Measurements from ENCODE around the gene MYH9. TPM values are rescaled to one million over a fixed set of nuclear protein-coding genes. Genes with fewer than 3 reads are reported as not detected.
A peak's percentile ranks its signal among the peaks of the same experiment; 100 is the strongest.

MYH9 gene
- total RNA-seq, 3 donors from 2014 or later = 673 to 753 (median 716) TPM

DNA sequence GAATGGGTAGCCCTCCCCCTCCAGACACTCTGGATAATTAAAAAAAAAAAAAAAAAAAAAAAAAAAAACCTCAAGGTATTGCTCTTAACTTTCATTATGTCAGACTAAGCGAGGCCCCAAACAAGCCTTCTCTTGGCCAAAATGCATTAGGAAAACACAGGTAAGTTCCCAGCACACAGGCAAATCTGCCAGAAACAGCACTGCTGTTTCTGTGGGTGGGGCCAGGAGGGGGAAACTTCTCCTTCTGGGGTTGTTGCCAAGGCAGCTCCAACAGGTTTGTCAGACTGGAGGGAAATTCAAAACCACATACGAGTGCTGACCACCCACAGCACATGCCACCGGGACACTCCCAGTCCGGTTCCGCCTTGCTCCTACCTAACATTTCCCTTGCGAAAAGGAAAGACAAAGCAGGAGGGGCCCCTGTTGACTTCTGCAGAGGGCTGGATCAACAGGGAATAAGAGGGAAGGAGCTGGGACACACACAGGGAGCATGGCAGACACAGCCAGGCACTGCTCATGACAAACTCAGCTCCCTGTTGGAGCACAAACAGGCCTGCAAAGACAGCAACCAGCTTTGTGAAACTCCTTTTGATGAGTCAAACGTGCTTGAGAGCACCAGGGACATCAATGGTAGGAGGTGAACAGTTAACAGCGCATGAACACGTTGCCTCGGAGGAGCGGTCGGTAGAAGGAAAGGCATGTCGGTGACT lies 55.0 kb downstream of the MYH9 start:
- Mint-ChIP-seq H3K4me1 (ENCODE audit: low read depth) (peaks cover 99% of the 10 kb centered on the region), H3K36me3 (ENCODE audit: insufficient read depth) (peaks cover 70% of the 10 kb centered on the region), H3K27me3 (ENCODE audit: low read depth) (no peaks in the 10 kb centered on the region), H3K9me3 (no peaks in the 10 kb centered on the region), H3K4me3 (peak overlapping the region; percentile 76)
- ATAC-seq (peak; percentile 58 to 64), DNase-seq (peak; percentile 59)

DNA sequence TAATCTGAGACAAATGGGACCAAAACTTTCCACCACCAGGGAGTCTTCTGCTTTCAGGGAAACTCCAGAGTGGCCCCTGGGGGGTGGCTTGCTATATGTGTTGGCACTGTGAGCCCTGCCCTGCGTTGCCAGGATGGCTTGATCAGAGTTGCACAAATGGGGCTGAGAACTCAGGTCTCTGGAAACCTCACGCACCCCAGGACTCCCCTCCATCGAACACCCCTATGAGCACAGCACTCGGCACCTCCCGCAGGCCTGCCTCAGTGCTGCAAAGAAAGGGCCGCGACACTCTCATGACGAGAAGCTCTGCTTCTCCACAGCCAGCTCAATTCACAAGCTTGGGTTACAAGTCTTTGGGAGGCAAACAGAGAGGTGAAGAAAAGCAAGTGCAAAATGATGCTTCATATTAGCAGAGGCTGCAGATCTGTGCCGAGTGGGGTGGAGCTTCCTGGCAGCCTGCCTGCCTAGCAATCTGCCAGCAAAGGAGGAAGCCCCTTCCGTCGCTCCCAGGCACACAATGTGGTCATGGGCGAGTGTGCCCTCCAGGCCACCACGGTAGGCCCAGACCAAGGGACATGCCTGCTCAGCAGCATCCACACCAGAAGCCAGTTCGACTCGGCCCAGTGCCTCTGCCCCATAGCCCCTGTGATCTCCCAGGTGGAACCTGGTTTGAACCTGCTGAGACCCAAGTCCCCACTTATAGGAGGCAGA lies 55.7 kb downstream of the MYH9 start:
- H3K4me3 Mint-ChIP-seq = peak overlapping the region; percentile 77
- peaks cover 73% of the 10 kb centered on the region for H3K36me3 Mint-ChIP-seq (ENCODE audit: insufficient read depth)
- peak; percentile 13 to 19 for ATAC-seq
- H3K9me3 Mint-ChIP-seq = no peaks in the 10 kb centered on the region
- H3K4me1 Mint-ChIP-seq (ENCODE audit: low read depth) = peaks cover 99% of the 10 kb centered on the region
- H3K27me3 Mint-ChIP-seq (ENCODE audit: low read depth) = no peaks in the 10 kb centered on the region
- DNase-seq = no peak

DNA sequence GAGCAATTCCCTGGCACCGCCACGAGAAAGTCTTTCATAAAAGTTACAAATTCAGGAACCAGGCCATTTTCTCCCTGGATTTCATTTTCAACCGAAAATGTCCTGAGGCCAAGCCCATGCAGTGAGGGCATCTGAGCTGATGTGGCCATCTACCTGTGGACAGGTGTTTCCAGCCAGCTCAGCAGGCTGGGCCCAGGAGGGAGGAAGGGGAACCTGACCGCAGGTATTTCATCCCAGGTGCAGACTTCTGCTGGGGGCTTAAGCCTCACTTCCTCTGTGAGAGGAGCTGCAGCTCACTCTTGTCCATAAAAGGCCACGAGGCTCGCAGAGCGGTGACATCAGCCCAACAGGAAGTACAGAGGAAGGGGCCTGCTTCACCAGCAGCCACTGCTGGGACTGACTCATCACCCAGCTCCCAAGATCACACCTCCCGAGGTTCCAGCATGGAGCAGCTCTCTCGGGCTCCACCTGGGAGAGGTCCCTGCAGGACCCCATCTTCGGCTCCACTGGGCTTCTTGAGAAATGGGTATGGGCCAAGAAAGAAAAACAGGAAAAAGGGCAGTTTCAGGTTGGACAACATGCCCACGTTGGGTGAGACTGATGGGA lies 56.4 kb downstream of the MYH9 start:
- Mint-ChIP-seq H3K4me3 (peak overlapping the region; percentile 77), H3K4me1 (ENCODE audit: low read depth) (peaks cover 95% of the 10 kb centered on the region), H3K36me3 (ENCODE audit: insufficient read depth) (peaks cover 73% of the 10 kb centered on the region), H3K9me3 (no peaks in the 10 kb centered on the region), H3K27me3 (ENCODE audit: low read depth) (no peaks in the 10 kb centered on the region)
- ATAC-seq (peak; percentile 45 to 58), DNase-seq (peak; percentile 72)

GRCh38 chr22:36330655-36331305 lies 57.0 kb downstream of the MYH9 start:
- no peaks in the 10 kb centered on the region for H3K27me3 Mint-ChIP-seq (ENCODE audit: low read depth)
- no peak for ATAC-seq
- H3K4me1 Mint-ChIP-seq (ENCODE audit: low read depth) = peaks cover 90% of the 10 kb centered on the region
- no peak for DNase-seq
- peak overlapping the region; percentile 77 for H3K4me3 Mint-ChIP-seq
- no peaks in the 10 kb centered on the region for H3K9me3 Mint-ChIP-seq
- H3K36me3 Mint-ChIP-seq (ENCODE audit: insufficient read depth) = peaks cover 72% of the 10 kb centered on the region

DNA sequence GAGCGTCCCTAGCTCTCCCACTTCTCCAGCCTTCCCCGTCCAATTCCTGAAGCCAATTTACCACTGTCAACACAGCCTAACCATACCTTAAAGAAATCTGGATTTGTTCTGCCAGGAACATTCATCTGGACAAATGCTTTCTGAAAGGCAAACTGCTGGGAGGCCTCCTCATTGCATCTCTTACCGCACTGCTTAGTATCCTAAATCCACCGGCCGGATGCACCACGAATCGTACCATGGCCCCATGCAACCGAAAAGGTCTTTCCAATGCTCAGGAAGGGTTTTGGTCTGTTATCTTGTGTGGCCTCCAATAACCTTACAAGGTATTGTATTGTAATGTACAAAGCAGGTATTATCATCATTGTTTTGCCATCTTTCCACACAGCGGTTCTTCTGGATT lies 57.6 kb downstream of the MYH9 start:
- H3K36me3 Mint-ChIP-seq (ENCODE audit: insufficient read depth) = peaks cover 72% of the 10 kb centered on the region
- no peak for DNase-seq

GRCh38 chr22:36329254-36330078 lies 58.3 kb downstream of the MYH9 start:
- H3K4me1 Mint-ChIP-seq (ENCODE audit: low read depth) = peaks cover 77% of the 10 kb centered on the region
- peak; percentile 51 to 52 for ATAC-seq
- DNase-seq = peak; percentile 81
- peak overlapping the region; percentile 77 for H3K4me3 Mint-ChIP-seq
- no peaks in the 10 kb centered on the region for H3K9me3 Mint-ChIP-seq
- H3K27me3 Mint-ChIP-seq (ENCODE audit: low read depth) = no peaks in the 10 kb centered on the region
- H3K36me3 Mint-ChIP-seq (ENCODE audit: insufficient read depth) = peaks cover 69% of the 10 kb centered on the region

More for the DNA sequence above, 57.6 kb downstream of the MYH9 start:
- no peak for ATAC-seq
- Mint-ChIP-seq H3K27me3 (ENCODE audit: low read depth) (no peaks in the 10 kb centered on the region), H3K4me3 (peak overlapping the region; percentile 77), H3K9me3 (no peaks in the 10 kb centered on the region), H3K4me1 (ENCODE audit: low read depth) (peaks cover 84% of the 10 kb centered on the region)

GRCh38 chr22:36328635-36329253 lies 59.0 kb downstream of the MYH9 start:
- no peaks in the 10 kb centered on the region for H3K9me3 Mint-ChIP-seq
- peaks cover 70% of the 10 kb centered on the region for H3K4me1 Mint-ChIP-seq (ENCODE audit: low read depth)
- peaks cover 65% of the 10 kb centered on the region for H3K36me3 Mint-ChIP-seq (ENCODE audit: insufficient read depth)
- peak overlapping the region; percentile 77 for H3K4me3 Mint-ChIP-seq
- ATAC-seq = peak in 1 of 2 donors; percentile 9
- no peaks in the 10 kb centered on the region for H3K27me3 Mint-ChIP-seq (ENCODE audit: low read depth)
- DNase-seq = no peak

DNA sequence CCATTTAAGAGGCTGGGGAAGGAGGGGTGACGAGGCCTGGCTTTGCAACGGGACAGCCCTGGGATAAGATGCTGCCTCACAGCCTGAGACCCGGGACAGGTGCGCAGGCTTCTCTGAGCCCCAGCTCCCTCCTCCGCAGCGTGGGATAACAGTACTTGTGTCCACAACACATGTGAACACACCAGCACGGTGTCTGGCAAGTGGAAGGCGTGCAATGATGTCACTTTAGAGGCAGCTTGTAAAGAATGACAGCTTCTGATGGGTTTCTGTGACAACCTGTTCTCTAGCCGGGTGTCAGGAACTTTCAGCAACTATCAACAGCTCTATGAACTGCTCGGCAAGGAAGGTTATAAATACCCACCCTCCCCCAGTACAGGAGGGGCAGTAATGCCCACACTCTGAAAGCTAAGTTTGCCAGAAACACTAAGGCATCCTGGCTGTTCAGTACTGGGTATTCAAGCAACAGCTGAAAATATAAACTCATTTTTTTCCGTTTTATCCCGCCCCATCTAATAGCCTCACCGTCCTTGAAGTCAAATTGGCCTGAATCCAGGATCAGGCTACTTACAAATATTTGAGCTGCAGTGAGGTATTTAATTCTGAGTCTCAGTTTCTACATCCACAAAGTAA lies 59.7 kb downstream of the MYH9 start:
- Mint-ChIP-seq H3K27me3 (ENCODE audit: low read depth) (no peaks in the 10 kb centered on the region), H3K9me3 (no peaks in the 10 kb centered on the region), H3K36me3 (ENCODE audit: insufficient read depth) (peaks cover 63% of the 10 kb centered on the region), H3K4me3 (peak overlapping the region; percentile 77), H3K4me1 (ENCODE audit: low read depth) (peaks cover 63% of the 10 kb centered on the region)
- ATAC-seq = no peak
- no peak for DNase-seq

DNA sequence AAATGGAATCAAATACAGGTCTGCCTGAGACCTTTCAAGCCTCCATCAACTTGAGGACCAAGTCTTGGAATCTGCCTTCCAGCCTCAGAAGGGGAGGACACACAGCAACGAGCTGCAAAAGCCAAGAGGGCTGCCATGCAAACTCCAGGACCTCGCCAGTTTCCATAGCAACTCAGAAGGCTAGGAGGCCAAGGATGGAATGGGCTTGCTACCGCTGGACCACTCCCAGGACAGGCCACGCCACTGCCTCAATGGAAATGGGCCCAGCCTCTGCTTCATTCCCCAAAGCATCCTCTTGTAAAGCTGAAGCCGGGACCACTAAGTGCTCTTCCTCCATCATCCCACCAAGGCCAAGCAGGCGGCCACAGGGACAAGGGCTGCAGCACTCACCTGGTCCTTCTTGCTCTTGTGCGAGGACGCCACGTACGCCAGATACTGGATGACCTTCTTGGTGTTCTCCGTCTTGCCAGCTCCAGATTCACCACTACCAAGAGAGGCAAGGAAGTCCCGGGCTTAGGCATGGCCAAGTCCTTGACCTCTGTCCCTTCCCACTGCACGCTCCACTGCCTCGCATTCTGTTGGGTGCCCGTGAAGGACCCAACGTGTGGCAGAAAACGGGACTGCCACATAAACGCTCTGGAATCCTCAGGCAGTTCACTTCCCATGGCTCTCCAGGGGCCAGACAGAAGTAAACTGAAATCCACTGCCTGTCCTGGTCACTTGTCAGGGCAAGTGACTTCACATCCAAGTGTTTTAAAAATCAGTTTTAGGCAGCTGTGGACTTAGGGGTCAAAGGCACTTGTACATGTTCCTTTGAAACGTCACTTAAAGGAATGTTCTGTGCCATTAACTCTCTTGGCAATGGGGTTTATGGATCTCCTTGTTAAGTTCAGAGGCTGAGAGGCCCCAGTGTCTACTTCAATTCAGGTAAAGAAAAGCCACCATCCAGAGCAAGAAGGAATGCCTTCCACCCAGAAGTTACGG lies 61.3 kb downstream of the MYH9 start:
- Mint-ChIP-seq H3K27me3 (ENCODE audit: low read depth) (no peaks in the 10 kb centered on the region), H3K4me1 (ENCODE audit: low read depth) (peaks cover 48% of the 10 kb centered on the region), H3K4me3 (no peak overlapping the region), H3K36me3 (ENCODE audit: insufficient read depth) (peaks cover 64% of the 10 kb centered on the region), H3K9me3 (no peaks in the 10 kb centered on the region)
- DNase-seq (no peak), ATAC-seq (no peak)

DNA sequence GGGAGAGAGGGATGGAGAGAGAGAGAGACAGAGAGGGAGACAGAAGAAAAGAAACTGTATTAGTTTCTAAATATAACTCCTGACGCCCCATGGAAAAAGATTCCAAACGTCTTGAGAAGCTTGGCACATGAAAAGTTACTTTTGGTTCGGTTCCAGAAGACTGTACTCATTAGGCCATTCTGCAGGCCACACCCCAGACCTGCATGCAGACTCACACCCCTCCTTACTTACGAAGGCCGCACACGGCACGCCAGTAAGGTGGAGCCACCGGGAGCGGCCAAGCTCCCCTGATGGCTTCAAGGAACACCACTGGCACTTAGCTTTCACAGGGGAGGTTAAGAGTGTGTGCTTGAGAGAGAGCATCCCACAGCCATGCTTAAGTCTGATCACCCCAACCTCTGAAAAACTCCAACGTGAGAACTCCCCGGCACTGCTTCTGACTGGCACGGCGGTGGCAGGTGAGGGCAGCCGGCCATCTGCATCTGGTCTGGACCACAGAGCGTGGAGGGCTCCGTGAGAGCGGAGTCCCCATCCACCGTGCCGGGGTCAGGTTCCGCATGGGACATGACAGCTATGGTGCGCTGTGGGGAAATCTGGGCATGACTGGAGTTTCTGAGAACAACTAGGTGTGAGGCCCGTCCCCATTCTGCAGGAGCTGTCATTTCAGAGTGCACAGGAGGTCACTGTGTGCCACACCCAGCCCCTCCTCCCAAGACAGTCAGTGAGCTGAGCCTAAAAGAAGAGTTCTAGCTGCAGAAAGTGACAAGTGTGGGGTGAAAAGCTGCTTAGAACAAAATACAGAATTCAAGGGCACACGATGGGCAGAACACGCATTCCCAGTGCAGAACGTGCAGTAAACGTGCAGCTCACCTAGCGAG lies 62.4 kb downstream of the MYH9 start:
- ATAC-seq = no peak
- H3K36me3 Mint-ChIP-seq (ENCODE audit: insufficient read depth) = peaks cover 58% of the 10 kb centered on the region
- peaks cover 37% of the 10 kb centered on the region for H3K4me1 Mint-ChIP-seq (ENCODE audit: low read depth)
- no peaks in the 10 kb centered on the region for H3K9me3 Mint-ChIP-seq
- DNase-seq = no peak
- no peaks in the 10 kb centered on the region for H3K27me3 Mint-ChIP-seq (ENCODE audit: low read depth)
- no peak overlapping the region for H3K4me3 Mint-ChIP-seq

DNA sequence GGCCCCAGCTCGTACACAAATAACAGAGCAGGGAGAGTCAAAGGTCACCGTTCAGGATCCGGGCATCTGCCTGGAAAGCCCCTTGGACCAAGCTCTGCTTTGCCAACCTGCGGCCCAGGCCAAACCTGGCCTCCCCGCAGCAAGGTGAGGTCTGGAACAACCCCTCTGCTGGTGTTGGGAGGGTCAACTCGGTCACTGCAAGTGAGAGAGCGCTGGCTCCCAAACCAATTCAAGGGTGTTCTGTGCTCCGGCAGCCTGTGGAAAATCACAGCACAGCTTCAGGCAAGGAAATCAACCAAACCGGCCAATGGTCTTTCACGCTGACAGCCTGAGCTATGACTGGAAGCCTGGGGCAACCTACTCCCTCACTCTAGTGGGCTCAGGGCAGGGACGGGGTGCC lies 63.4 kb downstream of the MYH9 start:
- DNase-seq = no peak
- Mint-ChIP-seq H3K4me1 (ENCODE audit: low read depth) (peaks cover 28% of the 10 kb centered on the region), H3K27me3 (ENCODE audit: low read depth) (no peaks in the 10 kb centered on the region), H3K9me3 (no peaks in the 10 kb centered on the region), H3K4me3 (no peak overlapping the region), H3K36me3 (ENCODE audit: insufficient read depth) (peaks cover 57% of the 10 kb centered on the region)
- no peak for ATAC-seq
